ENCODE measurements around the gene COX6B2.

Gene COX6B2

DNA sequence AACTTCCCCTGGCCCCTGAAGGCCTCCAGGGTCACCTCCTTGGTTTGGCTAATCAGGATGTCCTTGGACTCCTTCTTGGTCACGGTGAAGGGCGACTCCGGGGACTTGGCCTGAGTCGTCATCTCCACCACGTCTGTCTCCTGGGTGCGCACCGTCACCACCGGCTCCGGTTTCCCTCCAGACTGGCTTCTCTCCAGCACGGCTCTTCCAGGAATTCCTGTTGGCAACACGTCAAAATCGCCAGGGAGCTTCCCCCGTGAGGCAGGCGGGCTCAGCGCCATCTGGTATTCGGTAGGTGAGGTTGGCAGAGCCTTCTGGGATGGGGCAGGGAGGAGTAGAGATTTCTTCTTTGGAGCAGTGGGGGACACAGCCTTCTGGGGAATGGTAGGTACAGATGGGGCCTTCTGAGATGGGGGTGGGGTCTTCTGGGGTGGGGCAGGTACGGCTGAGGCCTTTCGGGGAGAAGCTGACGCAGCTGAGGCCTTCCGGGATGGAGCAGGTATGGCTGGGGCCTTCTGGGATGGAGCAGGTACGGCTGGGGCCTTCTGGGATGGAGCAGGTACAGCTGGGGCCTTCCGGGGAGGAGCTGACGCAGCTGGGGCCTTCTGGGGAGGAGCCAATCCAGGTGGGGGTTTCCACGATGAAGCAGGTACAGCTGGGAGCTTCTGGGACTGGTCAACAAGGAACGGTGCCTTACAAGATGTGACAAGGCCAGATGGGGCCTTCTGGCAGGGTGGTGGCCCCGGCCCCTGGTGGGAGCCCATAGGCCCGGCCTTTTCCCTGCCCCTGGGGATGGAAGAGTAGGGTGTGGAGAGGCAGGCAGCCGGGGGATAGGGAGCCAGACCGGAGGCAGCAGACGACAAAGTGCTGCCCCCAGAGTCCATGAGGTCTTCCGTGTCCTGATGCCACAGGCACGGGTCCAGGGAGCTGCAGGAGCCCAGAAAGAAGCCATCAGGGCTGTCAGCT lies 4.7 kb upstream of the COX6B2 start:
- no peaks in the 10 kb centered on the region for H3K9me3 Mint-ChIP-seq
- H3K4me1 Mint-ChIP-seq: peaks cover 0 to under 1% of the 10 kb centered on the region in 2 donors
- no peak for ATAC-seq (replicated peaks)
- no peak for DNase-seq
- H3K36me3 Mint-ChIP-seq: peaks cover 1 to 4% of the 10 kb centered on the region in 2 donors
- no peak overlapping the region for H3K4me3 Mint-ChIP-seq
- H3K27ac Mint-ChIP-seq: no peak overlapping the region
- H3K27me3 Mint-ChIP-seq: peaks cover 35 to 54% of the 10 kb centered on the region in 2 donors

DNA sequence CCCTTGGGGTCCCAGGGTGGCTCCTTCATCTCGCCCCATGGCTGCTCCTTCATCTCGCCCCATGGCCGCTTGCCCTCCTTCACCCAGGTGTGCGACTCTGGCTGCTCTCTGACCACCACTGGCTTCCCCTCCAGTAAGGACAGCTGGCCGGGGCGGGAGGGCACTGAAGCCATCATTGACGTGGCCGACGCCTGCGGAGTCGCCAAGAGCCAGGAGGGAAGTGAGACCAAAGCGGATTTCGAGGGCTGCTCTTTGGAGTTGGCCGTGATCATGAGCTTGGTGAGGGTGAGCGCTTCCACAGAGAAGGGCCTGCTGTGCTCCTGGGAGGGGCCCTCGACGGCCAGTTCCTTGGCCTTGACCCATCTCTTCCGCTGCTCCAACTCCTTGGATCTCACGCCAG lies 4.0 kb upstream of the COX6B2 start:
- DNase-seq: no peak
- H3K27ac Mint-ChIP-seq: no peak overlapping the region
- peaks cover 4 to 8% of the 10 kb centered on the region in 2 donors for H3K4me1 Mint-ChIP-seq

DNA sequence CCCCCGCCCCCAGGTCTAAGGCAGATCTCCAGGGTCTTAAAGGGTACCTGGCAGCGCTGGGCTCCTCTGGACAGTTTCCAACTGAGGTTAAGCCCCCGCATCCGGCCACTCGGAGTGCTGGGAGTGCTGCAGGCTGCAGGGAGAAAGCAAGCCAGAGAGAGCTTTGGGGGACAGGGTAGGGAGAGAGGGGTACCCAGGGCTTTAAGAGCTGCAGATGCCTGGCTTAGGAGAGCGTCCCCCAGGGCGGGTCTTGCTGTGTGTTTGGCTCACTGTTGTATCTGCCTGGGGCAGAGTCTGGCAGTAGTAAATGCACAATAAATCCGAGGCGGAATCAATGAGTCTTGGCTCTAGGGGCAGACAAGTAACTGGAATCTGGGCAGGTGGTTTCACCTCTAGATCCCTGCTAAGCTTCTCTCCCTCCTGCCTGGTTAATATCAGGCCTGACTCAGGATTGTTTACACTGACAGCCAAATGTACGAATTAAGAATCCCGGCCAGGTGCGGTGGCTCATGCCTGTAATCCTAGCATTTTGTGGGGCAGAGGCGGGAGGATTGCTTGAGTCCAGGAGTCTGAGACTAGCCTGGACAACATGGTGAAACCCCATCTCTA lies 798 bp upstream of the COX6B2 start:
- Mint-ChIP-seq H3K36me3 (peaks cover 1 to 4% of the 10 kb centered on the region in 2 donors), H3K27me3 (peaks cover 65 to 86% of the 10 kb centered on the region in 2 donors), H3K27ac (no peak overlapping the region), H3K9me3 (no peaks in the 10 kb centered on the region), H3K4me3 (no peak overlapping the region), H3K4me1 (peaks cover 14 to 27% of the 10 kb centered on the region in 2 donors)
- no peak for ATAC-seq (replicated peaks)
- no peak for DNase-seq

More for the DNA sequence above, 4.0 kb upstream of the COX6B2 start:
- H3K9me3 Mint-ChIP-seq: no peaks in the 10 kb centered on the region
- no peak overlapping the region for H3K4me3 Mint-ChIP-seq
- no peak for ATAC-seq (replicated peaks)
- peaks cover 1 to 4% of the 10 kb centered on the region in 2 donors for H3K36me3 Mint-ChIP-seq
- H3K27me3 Mint-ChIP-seq: peaks cover 43 to 54% of the 10 kb centered on the region in 2 donors

DNA sequence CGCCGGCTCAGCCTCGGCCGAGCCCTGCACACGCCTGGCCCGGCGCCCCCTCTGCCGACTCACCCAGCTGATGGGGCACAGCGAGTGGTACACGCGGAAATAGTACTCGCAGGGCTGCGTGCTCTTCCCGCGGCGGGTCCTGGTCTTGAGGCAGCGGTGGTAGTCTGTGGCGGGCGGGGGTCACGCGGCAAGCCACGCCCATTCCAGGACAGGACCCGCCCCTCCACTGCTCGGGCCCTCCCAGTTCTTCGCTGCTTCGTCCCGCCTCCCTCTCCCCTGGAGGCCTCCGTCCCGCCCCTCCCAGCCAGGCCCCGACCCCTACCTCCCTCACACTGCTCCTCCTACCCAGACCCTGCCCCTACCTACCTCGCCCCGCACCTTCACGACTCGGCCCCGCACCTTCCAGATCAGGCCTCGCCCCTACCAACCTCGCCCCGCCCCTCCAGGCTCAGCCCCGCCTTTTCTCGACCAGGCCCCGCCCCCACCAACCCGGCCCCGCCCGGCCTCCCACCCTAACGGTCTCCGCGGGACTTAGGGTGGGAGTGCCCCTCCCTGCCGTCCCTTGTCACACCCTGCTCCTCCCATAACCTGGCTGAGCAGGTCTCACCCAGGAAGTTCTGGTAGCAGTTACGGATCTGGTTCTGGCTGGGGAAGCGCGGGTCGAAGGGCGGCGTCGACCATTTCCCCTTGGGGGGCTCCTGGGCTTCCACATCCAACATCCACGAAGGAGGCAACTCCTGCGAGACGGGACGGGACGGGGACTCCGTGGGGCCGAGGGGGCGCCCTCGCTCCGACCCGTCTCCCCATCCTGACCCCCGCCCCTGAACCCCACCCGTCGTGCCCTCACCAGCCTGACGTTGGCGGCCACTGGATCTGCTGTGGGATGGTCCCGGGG lies 469 bp downstream of the COX6B2 start:
- Mint-ChIP-seq H3K27me3 (peaks cover 64 to 83% of the 10 kb centered on the region in 2 donors), H3K36me3 (peaks cover 1 to 4% of the 10 kb centered on the region in 2 donors), H3K9me3 (no peaks in the 10 kb centered on the region), H3K4me1 (peaks cover 14 to 27% of the 10 kb centered on the region in 2 donors), H3K27ac (peak overlapping the region; percentile 65), H3K4me3 (peak overlapping the region; percentile 73 to 81)
- ATAC-seq (replicated peaks) (peak; percentile 69 to 79), DNase-seq (no peak)

DNA sequence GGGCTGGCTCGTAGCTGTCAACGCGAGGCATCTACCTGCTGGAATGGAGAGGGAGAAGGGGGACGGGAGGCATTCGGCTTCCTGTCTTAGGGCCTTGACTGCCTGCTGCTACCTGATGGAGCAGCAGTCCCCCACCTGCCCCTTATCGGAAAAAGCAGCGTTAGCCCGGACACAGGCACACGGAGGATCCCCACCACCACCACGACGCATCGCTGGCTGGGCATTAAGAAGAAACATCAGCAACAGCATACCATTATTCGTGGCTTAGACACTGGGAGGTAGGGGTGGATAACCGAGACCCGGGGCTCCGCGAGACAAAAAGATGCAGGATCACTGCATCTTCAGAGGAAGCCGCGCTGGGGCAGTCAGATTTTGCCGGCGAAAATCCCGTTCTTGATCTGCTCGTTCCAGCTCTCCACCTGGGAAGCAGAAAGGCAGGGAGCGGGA lies 1.1 kb downstream of the COX6B2 start:
- no peaks in the 10 kb centered on the region for H3K9me3 Mint-ChIP-seq
- peak; percentile 6 to 8 for ATAC-seq (replicated peaks)
- H3K27me3 Mint-ChIP-seq: peaks cover 61 to 77% of the 10 kb centered on the region in 2 donors
- DNase-seq: no peak
- no peak overlapping the region for H3K27ac Mint-ChIP-seq
- H3K4me1 Mint-ChIP-seq: peaks cover 14 to 27% of the 10 kb centered on the region in 2 donors
- peak overlapping the region; percentile 73 to 81 for H3K4me3 Mint-ChIP-seq
- H3K36me3 Mint-ChIP-seq: peaks cover 1 to 4% of the 10 kb centered on the region in 2 donors

DNA sequence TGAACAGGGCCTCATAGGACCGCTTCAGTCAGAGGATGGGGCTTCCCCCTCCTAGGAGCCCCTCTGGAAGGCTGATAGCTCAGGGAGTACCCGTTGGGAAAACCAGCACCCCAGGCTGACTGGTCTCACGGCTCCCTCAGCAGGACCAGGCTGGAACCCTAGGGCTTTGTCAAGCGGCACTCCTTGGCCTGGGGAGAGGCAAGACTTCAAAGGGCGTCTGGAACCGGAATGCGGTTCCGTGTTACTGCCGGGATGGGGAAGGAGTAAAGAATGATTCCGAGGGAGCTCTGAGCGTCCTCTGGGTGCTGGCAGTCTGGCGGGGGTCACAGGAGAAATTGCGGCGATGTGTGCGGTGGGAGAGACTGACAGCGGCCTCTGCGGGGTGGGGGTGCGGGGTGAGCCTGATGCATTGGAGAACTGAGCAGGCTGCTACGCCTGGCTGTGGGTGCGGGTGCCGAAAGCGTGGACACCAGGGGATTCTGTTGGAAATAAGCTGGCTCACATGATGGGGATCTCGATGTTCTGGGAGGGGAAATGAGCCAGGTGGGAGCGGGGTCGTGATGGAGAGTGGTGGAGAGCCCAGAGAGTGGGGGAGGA lies 1.9 kb downstream of the COX6B2 start:
- H3K4me3 Mint-ChIP-seq: peak overlapping the region; percentile 71 to 73
- H3K27ac Mint-ChIP-seq: peak overlapping the region; percentile 72
- H3K4me1 Mint-ChIP-seq: peaks cover 14 to 27% of the 10 kb centered on the region in 2 donors
- DNase-seq (no peak), ATAC-seq (replicated peaks) (no peak)
- H3K27me3 Mint-ChIP-seq: peaks cover 56 to 69% of the 10 kb centered on the region in 2 donors
- peaks cover 2 to 9% of the 10 kb centered on the region in 2 donors for H3K36me3 Mint-ChIP-seq
- no peaks in the 10 kb centered on the region for H3K9me3 Mint-ChIP-seq

DNA sequence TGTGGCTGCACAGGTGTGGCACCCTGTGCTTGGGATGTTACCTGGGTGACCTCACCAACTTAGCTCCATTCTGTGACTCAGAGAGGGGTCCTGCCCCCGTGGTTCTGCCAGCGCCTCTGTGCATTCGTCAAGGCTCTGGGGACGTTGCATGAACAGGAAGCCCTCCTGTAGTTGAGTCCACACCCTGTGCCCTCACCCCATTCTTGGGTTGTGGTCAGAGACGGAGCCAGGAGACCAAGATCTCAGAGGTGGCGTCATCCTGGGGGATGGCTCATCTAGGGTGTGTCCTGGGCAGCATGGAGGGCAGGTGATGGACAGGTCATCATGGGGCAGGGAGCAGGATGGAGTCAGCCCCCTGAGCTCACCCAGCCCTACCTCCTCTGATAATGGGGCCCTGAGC lies 2.5 kb downstream of the COX6B2 start:
- Mint-ChIP-seq H3K4me3 (no peak overlapping the region), H3K36me3 (peaks cover 3 to 5% of the 10 kb centered on the region in 2 donors), H3K9me3 (no peaks in the 10 kb centered on the region), H3K27ac (no peak overlapping the region), H3K4me1 (peaks cover 14 to 27% of the 10 kb centered on the region in 2 donors), H3K27me3 (peaks cover 51 to 63% of the 10 kb centered on the region in 2 donors)
- ATAC-seq (replicated peaks): no peak
- no peak for DNase-seq

DNA sequence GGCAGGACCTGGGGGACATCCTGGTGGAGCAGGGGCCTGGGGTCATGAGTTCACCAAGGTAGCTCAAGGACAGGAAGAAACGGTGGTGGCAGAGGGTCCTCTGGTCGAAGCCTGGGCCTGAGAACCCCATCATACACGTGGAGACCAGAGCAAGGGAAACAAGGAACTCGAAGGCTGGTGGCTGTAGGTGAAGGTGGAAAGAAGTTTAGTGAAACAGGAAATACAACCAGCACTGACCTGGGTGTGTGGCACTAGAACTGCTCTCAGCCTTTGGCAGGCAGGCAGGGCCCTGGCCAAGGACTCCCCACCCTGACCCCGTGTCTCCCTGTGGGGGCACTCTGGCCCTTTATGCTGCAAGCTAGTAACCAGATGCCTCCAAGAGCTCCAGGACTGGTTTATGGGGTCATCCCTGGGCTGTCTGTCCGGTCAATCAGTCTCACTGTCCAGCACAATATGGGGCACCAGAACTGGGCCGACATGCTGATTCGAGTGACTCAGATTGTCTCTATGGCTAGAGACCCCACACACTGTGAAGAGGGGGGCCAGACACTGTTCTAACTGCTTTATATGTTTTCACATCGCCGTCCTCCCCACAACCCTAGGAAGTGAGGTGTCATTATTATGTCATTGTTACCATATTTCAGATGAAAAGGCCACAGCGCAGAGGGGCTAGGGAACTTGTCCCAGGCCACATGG lies 3.8 kb downstream of the COX6B2 start:
- Mint-ChIP-seq H3K27me3 (peaks cover 41 to 52% of the 10 kb centered on the region in 2 donors), H3K4me1 (peaks cover 14 to 27% of the 10 kb centered on the region in 2 donors), H3K4me3 (peak overlapping the region in 1 of 2 donors; percentile 4), H3K9me3 (no peaks in the 10 kb centered on the region), H3K27ac (no peak overlapping the region), H3K36me3 (peaks cover 3 to 5% of the 10 kb centered on the region in 2 donors)
- DNase-seq (no peak), ATAC-seq (replicated peaks) (no peak)

DNA sequence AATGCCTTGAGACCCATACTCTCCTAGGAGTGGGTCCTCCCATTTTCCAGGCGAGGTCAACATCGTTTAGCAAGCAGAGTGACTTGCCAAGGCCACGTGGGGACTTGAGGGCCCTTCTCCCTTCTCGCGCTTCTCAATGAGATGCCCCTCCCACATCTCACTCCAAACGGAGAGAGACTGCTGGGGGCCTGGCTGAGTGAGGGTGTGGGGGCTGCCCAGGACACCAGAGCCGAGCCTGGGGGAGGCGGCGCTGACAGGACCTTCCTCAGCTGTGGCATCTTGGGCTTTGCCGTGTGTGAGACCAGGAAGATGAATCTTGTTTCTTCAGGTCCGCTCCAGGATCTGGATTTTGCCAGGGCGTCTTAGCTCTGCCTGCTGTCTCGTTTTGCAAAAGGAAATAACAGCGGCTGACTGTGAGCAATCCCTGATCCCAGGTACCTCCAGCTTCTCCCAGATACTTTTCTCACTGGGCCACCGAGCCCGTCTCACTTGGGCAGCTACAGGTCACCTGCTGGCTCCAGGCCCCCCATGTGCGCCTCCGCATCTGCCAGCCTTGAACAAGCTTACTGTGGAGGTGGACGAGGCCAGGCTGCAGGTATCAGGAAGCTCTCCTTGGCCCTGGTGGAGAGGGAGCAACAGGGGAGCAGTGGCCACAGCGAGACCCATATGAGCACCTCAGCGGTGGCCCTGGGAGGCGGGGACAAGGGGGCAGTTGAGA lies 6.0 kb downstream of the COX6B2 start:
- no peak for ATAC-seq (replicated peaks)
- peaks cover 25 to 32% of the 10 kb centered on the region in 2 donors for H3K27me3 Mint-ChIP-seq
- no peak for DNase-seq
- H3K4me1 Mint-ChIP-seq: peaks cover 10 to 18% of the 10 kb centered on the region in 2 donors
- no peak overlapping the region for H3K27ac Mint-ChIP-seq
- H3K4me3 Mint-ChIP-seq: no peak overlapping the region
- H3K36me3 Mint-ChIP-seq: peaks cover 16 to 23% of the 10 kb centered on the region in 2 donors
- no peaks in the 10 kb centered on the region for H3K9me3 Mint-ChIP-seq

DNA sequence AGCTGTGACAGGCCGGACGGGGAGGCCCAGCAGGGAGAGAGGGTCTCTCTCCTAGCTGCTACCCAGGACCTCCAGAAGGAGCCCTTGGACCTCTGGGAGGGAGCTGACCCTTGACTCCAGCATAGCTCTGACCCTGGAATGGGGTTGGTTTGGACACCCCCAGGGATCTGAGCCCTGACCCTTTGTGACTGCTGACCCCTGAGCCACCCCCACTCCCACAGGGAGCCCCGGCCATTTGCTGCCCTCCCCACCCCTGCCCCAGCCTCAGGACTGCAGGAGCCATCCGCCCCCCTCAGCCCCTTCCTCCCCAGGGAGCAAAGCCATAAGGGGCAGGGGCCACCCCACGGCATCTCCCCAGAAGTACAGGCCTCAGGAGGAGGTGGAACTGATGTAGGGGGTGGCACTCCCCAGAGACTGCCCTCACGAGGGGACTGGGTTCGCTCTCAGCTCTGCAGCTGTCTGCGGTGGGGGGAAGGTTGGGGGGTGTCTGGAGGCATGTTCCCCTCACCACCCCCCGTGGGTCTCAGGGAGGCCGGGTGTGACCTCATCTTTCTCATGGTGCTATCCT lies 7.0 kb downstream of the COX6B2 start:
- Mint-ChIP-seq H3K27ac (no peak overlapping the region), H3K36me3 (peaks cover 21 to 33% of the 10 kb centered on the region in 2 donors), H3K4me1 (peaks cover under 1 to 9% of the 10 kb centered on the region in 2 donors), H3K4me3 (no peak overlapping the region), H3K9me3 (no peaks in the 10 kb centered on the region), H3K27me3 (peaks cover 16 to 23% of the 10 kb centered on the region in 2 donors)
- ATAC-seq (replicated peaks) (no peak), DNase-seq (no peak)

DNA sequence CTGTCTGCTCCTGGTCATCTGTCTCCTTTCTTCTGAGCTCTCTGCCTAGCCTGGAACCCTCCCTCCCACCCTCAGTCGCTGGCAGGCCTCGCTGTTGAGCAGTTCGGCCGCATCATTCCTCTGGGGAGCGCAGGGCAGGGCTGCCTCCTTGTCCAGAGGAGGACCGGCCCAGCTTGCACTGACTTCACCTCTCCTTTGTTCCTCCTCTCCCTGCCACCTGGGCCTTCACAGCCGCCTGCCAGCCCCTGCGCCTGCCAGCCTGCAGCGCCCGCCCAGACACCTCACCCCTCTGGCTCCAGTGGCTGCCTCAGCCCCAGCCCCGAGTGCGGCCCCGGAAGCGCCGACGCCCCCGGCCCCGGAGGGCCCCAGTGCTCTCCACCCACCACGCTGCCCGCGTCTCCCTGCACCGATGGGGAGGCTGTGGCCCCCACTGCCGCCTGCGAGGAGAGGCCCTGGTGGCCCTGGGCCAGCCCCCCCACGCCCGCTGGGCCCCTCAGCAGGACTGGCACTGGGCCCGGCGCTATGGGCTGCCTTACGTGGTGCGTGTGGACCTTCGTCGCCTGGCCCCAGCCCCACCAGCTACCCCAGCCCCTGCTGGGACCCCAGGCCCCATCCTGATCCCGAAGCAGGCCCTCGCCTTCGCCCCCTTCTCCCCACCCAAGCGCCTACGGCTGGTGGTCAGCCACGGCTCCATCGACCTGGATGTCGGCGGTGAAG lies 7.6 kb downstream of the COX6B2 start:
- DNase-seq (no peak), ATAC-seq (replicated peaks) (no peak)
- H3K36me3 Mint-ChIP-seq: peaks cover 21 to 36% of the 10 kb centered on the region in 2 donors
- H3K9me3 Mint-ChIP-seq: no peaks in the 10 kb centered on the region
- H3K4me3 Mint-ChIP-seq: no peak overlapping the region
- H3K27ac Mint-ChIP-seq: no peak overlapping the region
- peaks cover 9 to 16% of the 10 kb centered on the region in 2 donors for H3K27me3 Mint-ChIP-seq
- H3K4me1 Mint-ChIP-seq: peaks cover 0 to 5% of the 10 kb centered on the region in 2 donors
